GM19035 (cell line): ENCODE data around the gene PFKP.

Source experiments
- ATAC-seq: cut with Tn5 transposase; IDR thresholded peaks from one replicate; pipeline ENCODE4 v1.9.1; 2021; ENCODE audit not compliant: unreplicated experiment

Gene PFKP

GRCh38 chr10:3068968-3069737 is 1.8 kb downstream of the PFKP start:
- peak; percentile 42 for ATAC-seq

- ATAC-seq = no peak
These were observed 2.5 kb downstream of the PFKP start for GRCh38 chr10:3069876-3070275.

GRCh38 chr10:3071405-3072198 is 4.3 kb downstream of the PFKP start:
- no peak for ATAC-seq

- ATAC-seq = no peak
These were observed 5.5 kb downstream of the PFKP start for GRCh38 chr10:3072641-3073360.

GRCh38 chr10:3074145-3074665 is 6.9 kb downstream of the PFKP start:
- no peak for ATAC-seq

GRCh38 chr10:3074985-3075600 is 7.7 kb downstream of the PFKP start:
- ATAC-seq = no peak

GRCh38 chr10:3076138-3076537 is 8.8 kb downstream of the PFKP start:
- ATAC-seq = no peak

- no peak for ATAC-seq
These were observed 10.2 kb downstream of the PFKP start for GRCh38 chr10:3077509-3077908.

- no peak for ATAC-seq
These were observed 10.7 kb downstream of the PFKP start for GRCh38 chr10:3077940-3078630.

GRCh38 chr10:3081383-3081981 is 14.1 kb downstream of the PFKP start:
- no peak for ATAC-seq

GRCh38 chr10:3082290-3082689 is 14.9 kb downstream of the PFKP start:
- no peak for ATAC-seq

- no peak for ATAC-seq
These were observed 18.6 kb downstream of the PFKP start for GRCh38 chr10:3085785-3086567.

GRCh38 chr10:3090388-3090787 is 23.0 kb downstream of the PFKP start:
- ATAC-seq = no peak

- no peak for ATAC-seq
These were observed 23.8 kb downstream of the PFKP start for GRCh38 chr10:3090914-3091787.

GRCh38 chr10:3091921-3092320 is 24.6 kb downstream of the PFKP start:
- no peak for ATAC-seq

- no peak for ATAC-seq
These were observed 26.6 kb downstream of the PFKP start for GRCh38 chr10:3093996-3094395.

- ATAC-seq = no peak
These were observed 27.3 kb downstream of the PFKP start for GRCh38 chr10:3094609-3095036.
